Stimulated activated CD8-positive, alpha-beta memory T cell treated with anti-CD3 and anti-CD28 coated beads, Interleukin-12 subunit alpha, Interleukin-12 subunit beta, amount 100 ng/mL, for 24 hours (primary cell): ENCODE data around the gene ADAMTSL3.
"Not testable (repeated sequence)": the region's sequence is repeated elsewhere in the genome, so short reads cannot be mapped to it uniquely, and the experiment has no call there.

Experiments
- DNase-seq: peaks from one replicate; pipeline ENCODE4 v3.0.0-alpha.2; 2020; ENCODE audit errors: extremely low read depth

The ADAMTSL3 gene

GRCh38 chr15:83698294-83698693 lies 44.4 kb downstream of the ADAMTSL3 start:
- DNase-seq = no peak

GRCh38 chr15:83699028-83699427 lies 45.1 kb downstream of the ADAMTSL3 start:
- DNase-seq = no peak

GRCh38 chr15:83700082-83700481 lies 46.2 kb downstream of the ADAMTSL3 start:
- DNase-seq = no peak

GRCh38 chr15:83702314-83702713 lies 48.4 kb downstream of the ADAMTSL3 start:
- not testable (repeated sequence) for DNase-seq

GRCh38 chr15:83708328-83708727 lies 54.4 kb downstream of the ADAMTSL3 start:
- no peak for DNase-seq

- DNase-seq = no peak
These were observed 55.3 kb downstream of the ADAMTSL3 start for GRCh38 chr15:83709241-83709640.

- no peak for DNase-seq
These were observed 55.9 kb downstream of the ADAMTSL3 start for GRCh38 chr15:83709811-83710210.

- DNase-seq = no peak
These were observed 56.5 kb downstream of the ADAMTSL3 start for GRCh38 chr15:83710452-83710851.

- DNase-seq = no peak
These were observed 57.3 kb downstream of the ADAMTSL3 start for GRCh38 chr15:83711236-83711635.

GRCh38 chr15:83713242-83713641 lies 59.3 kb downstream of the ADAMTSL3 start:
- no peak for DNase-seq

- DNase-seq = no peak
These were observed 61.2 kb downstream of the ADAMTSL3 start for GRCh38 chr15:83714939-83715628.

- no peak for DNase-seq
These were observed 62.7 kb downstream of the ADAMTSL3 start for GRCh38 chr15:83716605-83717004.

- no peak for DNase-seq
These were observed 63.1 kb downstream of the ADAMTSL3 start for GRCh38 chr15:83717010-83717409.

- no peak for DNase-seq
These were observed 66.5 kb downstream of the ADAMTSL3 start for GRCh38 chr15:83720468-83720867.

GRCh38 chr15:83721031-83721430 lies 67.1 kb downstream of the ADAMTSL3 start:
- DNase-seq = no peak

- DNase-seq = no peak
These were observed 68.1 kb downstream of the ADAMTSL3 start for GRCh38 chr15:83721981-83722380.

- no peak for DNase-seq
These were observed 69.3 kb downstream of the ADAMTSL3 start for GRCh38 chr15:83723216-83723615.

- DNase-seq = no peak
These were observed 78.3 kb downstream of the ADAMTSL3 start for GRCh38 chr15:83732196-83732595.

GRCh38 chr15:83732770-83733169 lies 78.8 kb downstream of the ADAMTSL3 start:
- no peak for DNase-seq

GRCh38 chr15:83733206-83733605 lies 79.3 kb downstream of the ADAMTSL3 start:
- no peak for DNase-seq

- DNase-seq = no peak
These were observed 79.8 kb downstream of the ADAMTSL3 start for GRCh38 chr15:83733691-83734090.

- DNase-seq = no peak
These were observed 80.6 kb downstream of the ADAMTSL3 start for GRCh38 chr15:83734487-83734886.

GRCh38 chr15:83739629-83740028 lies 85.7 kb downstream of the ADAMTSL3 start:
- DNase-seq = no peak

- no peak for DNase-seq
These were observed 91.8 kb downstream of the ADAMTSL3 start for GRCh38 chr15:83745771-83746170.
